ENCODE data around the gene PIGO.

GRCh38 chr9:35103660-35104191 is 7.3 kb upstream of the PIGO start:
- TF ChIP-seq CTCF (IDR thresholded peaks at IDR 0.05) = no peak
- no peak for TF ChIP-seq POLR2AphosphoS5 (IDR thresholded peaks at IDR 0.05; ENCODE audit: insufficient read depth in 1 of 2, low read depth in 1 of 2)

Data from vagina (tissue), 2 donors.